SK-N-SH treated with all-trans-retinoic acid at 6 μM for 48 hours (cell line): ENCODE data around the gene LTBR.

ENCODE experiments used
- ATAC-seq: fragments of 200-7000 bp; cut with Tn5 transposase; 3 replicates; pipeline ENCODE4 v1.9.1; 2020; ENCODE audit warnings: mild to moderate bottlenecking, moderate library complexity
- ARNTL ChIP-seq: fragments of 450-650 bp; formaldehyde crosslinking; IDR thresholded peaks from 2 replicates; pipeline ENCODE4 v1.5.0; 2020; ENCODE audit warnings: low read depth, mild to moderate bottlenecking, moderate library complexity, borderline replicate concordance
- BACH2 ChIP-seq: fragments of 250-450 bp; sonication (Bioruptor Pico); IDR thresholded peaks from 2 replicates; pipeline ENCODE4 v1.9.0; 2021; ENCODE audit warnings: mild to moderate bottlenecking, borderline replicate concordance
- CREB5 ChIP-seq: fragments of 250-450 bp; sonication (Bioruptor Pico); IDR thresholded peaks from 2 replicates; pipeline ENCODE4 v1.5.1; 2020; ENCODE audit warnings: low read depth, mild to moderate bottlenecking, moderate library complexity
- CSDC2 ChIP-seq: fragments of 250-450 bp; sonication (Bioruptor Pico); IDR thresholded peaks from 2 replicates; pipeline ENCODE4 v1.5.0; 2020; ENCODE audit warnings: mild to moderate bottlenecking, moderate library complexity
- CSRNP3 ChIP-seq: fragments of 250-450 bp; sonication (Bioruptor Pico); IDR thresholded peaks from 2 replicates; pipeline ENCODE4 v1.5.1; 2021; ENCODE audit warnings: mild to moderate bottlenecking, moderate library complexity
- ESRRG ChIP-seq: fragments of 250-450 bp; sonication (Bioruptor Pico); IDR thresholded peaks from 2 replicates; pipeline ENCODE4 v1.6.1; 2021; ENCODE audit warnings: mild to moderate bottlenecking
- ISL1 ChIP-seq: fragments of 250-450 bp; sonication (Bioruptor Pico); IDR thresholded peaks from 2 replicates; pipeline ENCODE4 v2.1.2; 2022; ENCODE audit warnings: mild to moderate bottlenecking, moderate library complexity
- OSR1 ChIP-seq: fragments of 250-450 bp; sonication (Bioruptor Pico); IDR thresholded peaks from 2 replicates; pipeline ENCODE4 v1.8.0; 2022; ENCODE audit warnings: moderate library complexity, mild to moderate bottlenecking, inconsistent platforms
- POU6F1 ChIP-seq: fragments of 250-450 bp; sonication (Bioruptor Pico); IDR thresholded peaks from 2 replicates; pipeline ENCODE4 v1.8.0; 2021; ENCODE audit warnings: low read depth, mild to moderate bottlenecking, moderate library complexity, borderline replicate concordance
- PPARA ChIP-seq: fragments of 250-450 bp; sonication (Bioruptor Pico); IDR thresholded peaks from 2 replicates; pipeline ENCODE4 v1.5.0; 2020; ENCODE audit warnings: mild to moderate bottlenecking, borderline replicate concordance
- RARB ChIP-seq: fragments of 250-450 bp; sonication (Bioruptor Pico); IDR thresholded peaks from 2 replicates; pipeline ENCODE4 v1.8.0; 2021; ENCODE audit warnings: mild to moderate bottlenecking, moderate library complexity
- SNAI2 ChIP-seq: fragments of 250-450 bp; sonication (Bioruptor Pico); IDR thresholded peaks from 2 replicates; pipeline ENCODE4 v1.5.0; 2020; ENCODE audit warnings: mild to moderate bottlenecking, moderate library complexity
- TOX ChIP-seq: fragments of 250-450 bp; sonication (Bioruptor Pico); IDR thresholded peaks from 2 replicates; pipeline ENCODE4 v1.8.0; 2021; ENCODE audit warnings: mild to moderate bottlenecking, moderate library complexity, borderline replicate concordance
- TSHZ2 ChIP-seq: fragments of 250-450 bp; sonication (Bioruptor Pico); IDR thresholded peaks from 2 replicates; pipeline ENCODE4 v1.5.0; 2020; ENCODE audit warnings: mild to moderate bottlenecking, moderate library complexity
- ZC3H10 ChIP-seq: fragments of 250-450 bp; sonication (Bioruptor Pico); IDR thresholded peaks from 2 replicates; pipeline ENCODE4 v1.5.1; 2021; ENCODE audit warnings: mild to moderate bottlenecking, moderate library complexity
- ZFP3 ChIP-seq: fragments of 250-450 bp; sonication (Bioruptor Pico); IDR thresholded peaks from 2 replicates; pipeline ENCODE4 v1.5.0; 2020; ENCODE audit warnings: mild to moderate bottlenecking, moderate library complexity
- ZFP30 ChIP-seq: fragments of 450-650 bp; formaldehyde crosslinking; IDR thresholded peaks from 2 replicates; pipeline ENCODE4 v1.5.0; 2022; ENCODE audit warnings: mild to moderate bottlenecking, moderate library complexity
- ZNF565 ChIP-seq: fragments of 450-650 bp; formaldehyde crosslinking; conservative IDR thresholded peaks from 2 replicates; pipeline ENCODE4 v1.5.0; 2020; ENCODE audit warnings: low read depth, mild to moderate bottlenecking, moderate library complexity
- ZNF70 ChIP-seq: fragments of 450-650 bp; formaldehyde crosslinking; IDR thresholded peaks from 2 replicates; pipeline ENCODE4 v1.5.0; 2020; ENCODE audit warnings: mild to moderate bottlenecking, moderate library complexity
- ZNF8 ChIP-seq: fragments of 450-650 bp; formaldehyde crosslinking; IDR thresholded peaks from 2 replicates; pipeline ENCODE4 v1.5.0; 2020; ENCODE audit warnings: mild to moderate bottlenecking, moderate library complexity
- TF ChIP-seq, protein P1 (sequence below): fragments of 250-450 bp; sonication (Bioruptor Pico); IDR thresholded peaks from 2 replicates; pipeline ENCODE4 v1.8.0; 2020; ENCODE audit warnings: mild to moderate bottlenecking, moderate library complexity, borderline replicate concordance

The LTBR gene

GRCh38 chr12:6340032-6340638, 43.8 kb upstream of the LTBR start:
- peak; percentile 5; the same call in 1 of the 3 replicates for ATAC-seq
- TF ChIP-seq ZNF8 = no peak
- TF ChIP-seq ZNF565 = no peak
- no peak for TF ChIP-seq TOX (CRISPR knock-in tag)
- TF ChIP-seq BACH2 (CRISPR knock-in tag) = no peak
- no peak for TF ChIP-seq SNAI2 (CRISPR knock-in tag)
- TF ChIP-seq PPARA (CRISPR knock-in tag) = no peak
- no peak for TF ChIP-seq ZFP30 (CRISPR knock-in tag)
- no peak for TF ChIP-seq ZFP3
- no peak for TF ChIP-seq ESRRG (CRISPR knock-in tag)
- TF ChIP-seq ZNF70 (CRISPR knock-in tag) = no peak
- no peak for TF ChIP-seq CREB5
- no peak for TF ChIP-seq CSRNP3 (CRISPR knock-in tag)
- TF ChIP-seq ISL1 (CRISPR knock-in tag) = no peak
- TF ChIP-seq TSHZ2 (CRISPR knock-in tag) = no peak
- no peak for TF ChIP-seq OSR1 (CRISPR knock-in tag)
- TF ChIP-seq ARNTL = no peak
- TF ChIP-seq RARB = no peak
- TF ChIP-seq ZC3H10 = no peak

GRCh38 chr12:6340745-6341416, 43.1 kb upstream of the LTBR start:
- ATAC-seq = no peak
- TF ChIP-seq POU6F1 (CRISPR knock-in tag) (no peak), ZFP3 (no peak), CSDC2 (CRISPR knock-in tag) (no peak), ZNF8 (no peak), CREB5 (no peak), ISL1 (CRISPR knock-in tag) (no peak), PPARA (CRISPR knock-in tag) (no peak), CSRNP3 (CRISPR knock-in tag) (no peak), OSR1 (CRISPR knock-in tag) (no peak)
- TF ChIP-seq, protein P1, sequence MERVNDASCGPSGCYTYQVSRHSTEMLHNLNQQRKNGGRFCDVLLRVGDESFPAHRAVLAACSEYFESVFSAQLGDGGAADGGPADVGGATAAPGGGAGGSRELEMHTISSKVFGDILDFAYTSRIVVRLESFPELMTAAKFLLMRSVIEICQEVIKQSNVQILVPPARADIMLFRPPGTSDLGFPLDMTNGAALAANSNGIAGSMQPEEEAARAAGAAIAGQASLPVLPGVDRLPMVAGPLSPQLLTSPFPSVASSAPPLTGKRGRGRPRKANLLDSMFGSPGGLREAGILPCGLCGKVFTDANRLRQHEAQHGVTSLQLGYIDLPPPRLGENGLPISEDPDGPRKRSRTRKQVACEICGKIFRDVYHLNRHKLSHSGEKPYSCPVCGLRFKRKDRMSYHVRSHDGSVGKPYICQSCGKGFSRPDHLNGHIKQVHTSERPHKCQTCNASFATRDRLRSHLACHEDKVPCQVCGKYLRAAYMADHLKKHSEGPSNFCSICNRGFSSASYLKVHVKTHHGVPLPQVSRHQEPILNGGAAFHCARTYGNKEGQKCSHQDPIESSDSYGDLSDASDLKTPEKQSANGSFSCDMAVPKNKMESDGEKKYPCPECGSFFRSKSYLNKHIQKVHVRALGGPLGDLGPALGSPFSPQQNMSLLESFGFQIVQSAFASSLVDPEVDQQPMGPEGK (CRISPR knock-in tag) = no peak
- TF ChIP-seq, all 23 proteins: peak for 0
